Loucy (cell line): ENCODE results near the gene SCFD2.
"Not testable (repeated sequence)": the region's sequence is repeated elsewhere in the genome, so short reads cannot be mapped to it uniquely, and the experiment has no call there.

Experiments
- H2AFZ ChIP-seq: fragments of 200-600 bp; sonication (generic); 2 replicates; pipeline ENCODE4 v1.6.0; 2016; ENCODE audit warnings: antibody characterized with exemption, mild to moderate bottlenecking, low read length, moderate library complexity
- H3F3A ChIP-seq: fragments of 200-600 bp; 2 replicates; pipeline ENCODE4 v1.6.0; 2016; ENCODE audit warnings: antibody characterized with exemption, low read depth, mild to moderate bottlenecking
- H3K27me3 ChIP-seq: fragments of 200-600 bp; sonication (generic); 2 replicates; pipeline ENCODE4 v1.6.1; 2014; ENCODE audit warnings: low read length, mild to moderate bottlenecking; ENCODE audit not compliant: insufficient read depth, poor library complexity, severe bottlenecking
- H3K36me3 ChIP-seq: fragments of 200-600 bp; sonication (generic); 2 replicates; pipeline ENCODE4 v1.6.1; 2016; ENCODE audit warnings: low read length; ENCODE audit not compliant: insufficient read depth
- H3K4me1 ChIP-seq: fragments of 200-600 bp; sonication (generic); 2 replicates; pipeline ENCODE4 v1.5.1; 2014; ENCODE audit warnings: low read length, mild to moderate bottlenecking; ENCODE audit not compliant: insufficient read depth, poor library complexity, severe bottlenecking
- H3K4me2 ChIP-seq: fragments of 200-600 bp; sonication (generic); 2 replicates; pipeline ENCODE4 v1.6.0; 2014; ENCODE audit warnings: antibody characterized with exemption, low read length, low read depth, mild to moderate bottlenecking; ENCODE audit not compliant: poor library complexity, severe bottlenecking
- H3K4me3 ChIP-seq: fragments of 200-600 bp; sonication (generic); 2 replicates; pipeline ENCODE4 v1.5.1; 2014; ENCODE audit warnings: low read length, mild to moderate bottlenecking, mixed read lengths; ENCODE audit not compliant: poor library complexity, severe bottlenecking
- H3K79me2 ChIP-seq: fragments of 200-600 bp; sonication (generic); 2 replicates; pipeline ENCODE4 v1.6.1; 2014; ENCODE audit warnings: low read length; ENCODE audit not compliant: insufficient read depth
- H3K9ac ChIP-seq: fragments of 200-600 bp; sonication (generic); 2 replicates; pipeline ENCODE4 v1.6.0; 2014; ENCODE audit warnings: mild to moderate bottlenecking, low read depth, low read length, moderate library complexity; ENCODE audit not compliant: poor library complexity, severe bottlenecking
- H3K9me2 ChIP-seq: fragments of 200-600 bp; sonication (generic); replicated peaks from 2 replicates; pipeline ENCODE4 v1.6.1; 2016; ENCODE audit warnings: low read depth, low read length, mixed read lengths
- H3K9me3 ChIP-seq: fragments of 200-600 bp; sonication (generic); 2 replicates; pipeline ENCODE4 v1.6.1; 2014; ENCODE audit warnings: mild to moderate bottlenecking, antibody characterized with exemption, low read length, low read depth; ENCODE audit not compliant: insufficient read depth
- H4K20me1 ChIP-seq: fragments of 200-600 bp; sonication (generic); 2 replicates; pipeline ENCODE4 v1.6.0; 2014; ENCODE audit warnings: antibody characterized with exemption, low read length, mild to moderate bottlenecking; ENCODE audit not compliant: insufficient read depth, poor library complexity, severe bottlenecking
- EZH2phosphoT487 ChIP-seq: fragments of 200-600 bp; IDR thresholded peaks from 2 replicates; pipeline ENCODE4 v1.6.1; 2018; ENCODE audit warnings: antibody characterized with exemption, mild to moderate bottlenecking, moderate library complexity, borderline replicate concordance
- TF ChIP-seq, protein P1 (sequence below): fragments of 200-600 bp; sonication (generic); conservative IDR thresholded peaks from 2 replicates; pipeline ENCODE4 v1.5.1; 2014; ENCODE audit warnings: mild to moderate bottlenecking, antibody characterized with exemption, low read length

SCFD2 gene

DNA sequence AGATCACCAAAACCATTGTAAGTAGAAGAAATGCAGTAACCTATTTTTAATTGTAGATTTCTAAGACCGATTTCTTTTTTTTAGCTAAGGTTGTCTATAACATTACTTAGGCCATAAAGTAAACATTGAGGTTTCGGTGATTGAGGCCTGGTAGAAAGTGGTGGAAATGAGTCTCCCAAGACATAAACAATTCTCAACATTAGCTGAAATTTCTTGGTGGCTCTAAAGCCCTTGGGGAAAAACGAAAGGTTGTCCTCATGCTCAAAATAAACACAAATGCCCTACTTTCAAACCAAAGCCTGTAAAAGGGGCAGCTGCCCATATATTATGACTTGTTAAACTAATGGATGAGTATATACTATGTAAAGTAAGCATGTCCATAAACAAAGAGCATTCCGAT is 98.8 kb downstream of the SCFD2 start:
- Histone ChIP-seq H3K4me1 (no peaks in the 10 kb centered on the region), H3K4me2 (no peak overlapping the region), H3K9me3 (peaks cover 6% of the 10 kb centered on the region; the same call in 1 of the 2 replicates), H3K4me3 (no peak overlapping the region), H3K27me3 (no peaks in the 10 kb centered on the region), H2AFZ (no peak overlapping the region), H4K20me1 (no peaks in the 10 kb centered on the region), H3F3A (no peaks in the 10 kb centered on the region), H3K9ac (no peak overlapping the region), H3K9me2 (no peaks in the 10 kb centered on the region), H3K36me3 (no peaks in the 10 kb centered on the region), H3K79me2 (no peaks in the 10 kb centered on the region)
- TF ChIP-seq, protein P1, sequence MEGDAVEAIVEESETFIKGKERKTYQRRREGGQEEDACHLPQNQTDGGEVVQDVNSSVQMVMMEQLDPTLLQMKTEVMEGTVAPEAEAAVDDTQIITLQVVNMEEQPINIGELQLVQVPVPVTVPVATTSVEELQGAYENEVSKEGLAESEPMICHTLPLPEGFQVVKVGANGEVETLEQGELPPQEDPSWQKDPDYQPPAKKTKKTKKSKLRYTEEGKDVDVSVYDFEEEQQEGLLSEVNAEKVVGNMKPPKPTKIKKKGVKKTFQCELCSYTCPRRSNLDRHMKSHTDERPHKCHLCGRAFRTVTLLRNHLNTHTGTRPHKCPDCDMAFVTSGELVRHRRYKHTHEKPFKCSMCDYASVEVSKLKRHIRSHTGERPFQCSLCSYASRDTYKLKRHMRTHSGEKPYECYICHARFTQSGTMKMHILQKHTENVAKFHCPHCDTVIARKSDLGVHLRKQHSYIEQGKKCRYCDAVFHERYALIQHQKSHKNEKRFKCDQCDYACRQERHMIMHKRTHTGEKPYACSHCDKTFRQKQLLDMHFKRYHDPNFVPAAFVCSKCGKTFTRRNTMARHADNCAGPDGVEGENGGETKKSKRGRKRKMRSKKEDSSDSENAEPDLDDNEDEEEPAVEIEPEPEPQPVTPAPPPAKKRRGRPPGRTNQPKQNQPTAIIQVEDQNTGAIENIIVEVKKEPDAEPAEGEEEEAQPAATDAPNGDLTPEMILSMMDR: no peak
- TF ChIP-seq EZH2phosphoT487: no peak

DNA sequence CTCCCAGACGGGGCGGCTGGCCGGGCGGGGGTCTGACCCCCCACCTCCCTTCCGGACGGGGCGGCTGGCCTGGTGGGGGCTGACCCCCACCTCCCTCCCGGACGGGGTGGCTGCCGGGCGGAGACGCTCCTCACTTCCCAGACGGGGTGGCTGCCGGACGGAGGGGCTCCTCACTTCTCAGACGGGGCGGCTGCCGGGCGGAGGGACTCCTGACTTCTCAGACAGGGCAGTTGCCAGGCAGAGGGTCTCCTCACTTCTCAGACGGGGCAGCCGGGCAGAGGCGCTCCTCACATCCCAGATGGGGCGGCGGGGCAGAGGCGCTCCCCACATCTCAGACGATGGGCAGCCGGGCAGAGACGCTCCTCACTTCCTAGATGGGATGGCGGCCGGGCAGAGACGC is 109.9 kb downstream of the SCFD2 start:
- H3K9me3 ChIP-seq: not testable (repeated sequence)

DNA sequence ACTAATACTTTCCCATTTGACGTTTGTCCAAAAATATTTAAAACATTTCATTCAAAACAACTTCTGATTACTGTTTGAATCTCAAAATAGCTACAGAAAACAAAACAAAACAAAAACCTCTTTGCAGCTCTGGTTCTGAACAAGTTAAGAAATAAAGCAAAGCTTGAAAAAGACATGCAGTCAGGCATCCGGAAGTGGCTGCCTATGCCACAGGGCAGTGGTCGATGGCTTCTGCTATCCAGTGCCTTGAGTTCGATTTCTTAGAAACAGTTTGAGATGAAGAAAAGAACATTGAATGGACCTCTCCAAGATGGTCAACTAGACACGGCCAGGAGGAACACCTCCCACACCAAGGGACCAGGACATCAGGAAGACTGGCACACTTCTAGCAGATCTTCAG is 125.3 kb downstream of the SCFD2 start:
- Histone ChIP-seq H3F3A (no peaks in the 10 kb centered on the region; the same call in 1 of the 2 replicates), H2AFZ (no peak overlapping the region), H3K79me2 (no peaks in the 10 kb centered on the region), H3K9ac (no peak overlapping the region), H3K9me2 (no peaks in the 10 kb centered on the region), H3K36me3 (no peaks in the 10 kb centered on the region), H4K20me1 (no peaks in the 10 kb centered on the region), H3K9me3 (no peaks in the 10 kb centered on the region; the same call in 1 of the 2 replicates), H3K4me1 (no peaks in the 10 kb centered on the region), H3K4me3 (no peak overlapping the region), H3K4me2 (no peak overlapping the region), H3K27me3 (no peaks in the 10 kb centered on the region)
- no peak for TF ChIP-seq EZH2phosphoT487
- TF ChIP-seq, protein P1: no peak

More for the DNA sequence above, 109.9 kb downstream of the SCFD2 start:
- not testable (repeated sequence) for H3K27me3 ChIP-seq, H4K20me1 ChIP-seq, H3K79me2 ChIP-seq, H3F3A ChIP-seq, H3K4me1 ChIP-seq, H3K36me3 ChIP-seq, H3K4me2 ChIP-seq, H3K9ac ChIP-seq, H3K4me3 ChIP-seq, H3K9me2 ChIP-seq, H2AFZ ChIP-seq

DNA sequence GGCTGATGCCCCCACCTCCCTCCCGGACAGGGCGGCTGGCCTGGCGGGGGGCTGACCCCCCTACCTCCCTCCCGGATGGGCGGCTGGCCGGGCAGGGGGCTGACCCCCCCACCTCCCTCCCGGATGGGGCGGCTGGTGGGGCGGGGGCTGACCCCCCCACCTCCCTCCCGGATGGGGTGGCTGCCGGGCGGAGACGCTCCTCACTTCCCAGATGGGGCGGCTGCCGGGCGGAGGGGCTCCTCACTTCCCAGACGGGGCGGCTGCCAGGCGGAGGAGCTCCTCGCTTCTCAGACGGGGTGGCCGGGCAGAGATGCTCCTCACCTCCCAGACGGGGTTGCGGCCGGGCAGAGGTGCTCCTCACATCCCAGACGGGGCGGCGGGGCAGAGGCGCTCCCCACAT is 127.5 kb downstream of the SCFD2 start:
- H3K4me2 ChIP-seq, H3K4me3 ChIP-seq: not testable (repeated sequence)

DNA sequence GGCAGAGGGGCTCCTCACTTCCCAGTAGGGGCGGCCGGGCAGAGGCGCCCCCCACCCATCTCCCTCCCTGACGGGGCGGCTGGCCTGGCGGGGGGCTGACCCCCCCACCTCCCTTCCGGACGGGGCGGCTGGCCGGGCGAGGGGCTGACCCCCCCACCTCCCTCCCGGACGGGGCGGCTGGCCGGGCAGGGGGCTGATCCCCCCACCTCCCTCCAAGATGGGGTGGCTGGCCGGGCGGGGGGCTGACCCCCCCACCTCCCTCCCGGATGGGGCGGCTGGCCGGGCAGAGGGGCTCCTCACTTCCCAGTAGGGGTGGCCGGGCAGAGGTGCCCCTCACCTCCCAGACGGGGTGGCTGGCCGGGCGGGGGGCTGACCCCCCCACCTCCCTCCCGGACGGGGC is 128.1 kb downstream of the SCFD2 start:
- not testable (repeated sequence) for H3F3A ChIP-seq, H4K20me1 ChIP-seq, H3K36me3 ChIP-seq, H3K79me2 ChIP-seq, H3K9ac ChIP-seq, H3K4me2 ChIP-seq, H3K9me2 ChIP-seq, H2AFZ ChIP-seq, H3K4me3 ChIP-seq, H3K27me3 ChIP-seq, H3K9me3 ChIP-seq
- H3K4me1 ChIP-seq: peaks cover 21% of the 10 kb centered on the region

More for the DNA sequence above, 127.5 kb downstream of the SCFD2 start:
- not testable (repeated sequence) for H4K20me1 ChIP-seq, H2AFZ ChIP-seq, H3K36me3 ChIP-seq, H3F3A ChIP-seq, H3K27me3 ChIP-seq, H3K9me2 ChIP-seq, H3K79me2 ChIP-seq, H3K9me3 ChIP-seq, H3K9ac ChIP-seq
- H3K4me1 ChIP-seq: peaks cover 15% of the 10 kb centered on the region

DNA sequence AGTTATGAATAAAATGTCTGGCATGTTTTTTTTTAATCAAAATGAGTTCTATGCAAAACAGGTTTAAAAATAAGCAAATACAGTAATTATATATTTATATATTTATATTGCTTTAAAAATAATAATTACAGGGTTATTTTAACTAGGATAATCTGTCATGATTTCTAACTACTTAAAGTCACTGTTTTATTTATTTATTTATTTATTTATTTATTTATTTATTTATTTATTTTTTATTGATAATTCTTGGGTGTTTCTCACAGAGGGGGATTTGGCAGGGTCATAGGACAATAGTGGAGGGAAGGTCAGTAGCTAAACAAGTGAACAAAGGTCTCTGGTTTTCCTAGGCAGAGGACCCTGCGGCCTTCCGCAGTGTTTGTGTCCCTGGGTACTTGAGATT is 129.2 kb downstream of the SCFD2 start:
- peaks cover 28% of the 10 kb centered on the region for H3K4me1 ChIP-seq
- H3F3A ChIP-seq, H3K4me3 ChIP-seq, H3K4me2 ChIP-seq, H4K20me1 ChIP-seq, H3K9ac ChIP-seq, H3K9me3 ChIP-seq, H3K27me3 ChIP-seq, H3K9me2 ChIP-seq, H2AFZ ChIP-seq, H3K36me3 ChIP-seq, H3K79me2 ChIP-seq: not testable (repeated sequence)
